ENCODE measurements around the gene UCK2.

- TF ChIP-seq, protein P1, sequence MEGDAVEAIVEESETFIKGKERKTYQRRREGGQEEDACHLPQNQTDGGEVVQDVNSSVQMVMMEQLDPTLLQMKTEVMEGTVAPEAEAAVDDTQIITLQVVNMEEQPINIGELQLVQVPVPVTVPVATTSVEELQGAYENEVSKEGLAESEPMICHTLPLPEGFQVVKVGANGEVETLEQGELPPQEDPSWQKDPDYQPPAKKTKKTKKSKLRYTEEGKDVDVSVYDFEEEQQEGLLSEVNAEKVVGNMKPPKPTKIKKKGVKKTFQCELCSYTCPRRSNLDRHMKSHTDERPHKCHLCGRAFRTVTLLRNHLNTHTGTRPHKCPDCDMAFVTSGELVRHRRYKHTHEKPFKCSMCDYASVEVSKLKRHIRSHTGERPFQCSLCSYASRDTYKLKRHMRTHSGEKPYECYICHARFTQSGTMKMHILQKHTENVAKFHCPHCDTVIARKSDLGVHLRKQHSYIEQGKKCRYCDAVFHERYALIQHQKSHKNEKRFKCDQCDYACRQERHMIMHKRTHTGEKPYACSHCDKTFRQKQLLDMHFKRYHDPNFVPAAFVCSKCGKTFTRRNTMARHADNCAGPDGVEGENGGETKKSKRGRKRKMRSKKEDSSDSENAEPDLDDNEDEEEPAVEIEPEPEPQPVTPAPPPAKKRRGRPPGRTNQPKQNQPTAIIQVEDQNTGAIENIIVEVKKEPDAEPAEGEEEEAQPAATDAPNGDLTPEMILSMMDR (IDR thresholded peaks at IDR 0.05; ENCODE audit: extremely low read depth in 1 of 2, insufficient read depth in 1 of 2, low read depth in 1 of 2, low read length in 2 of 2), result no peak
- no peak for TF ChIP-seq POLR2A (IDR thresholded peaks at IDR 0.05; ENCODE audit: low read depth, low read length)
- TF ChIP-seq MAX (IDR thresholded peaks at IDR 0.05; ENCODE audit: insufficient read depth, insufficient read length), result no peak
- TF ChIP-seq POLR2AphosphoS5 (IDR thresholded peaks at IDR 0.05; ENCODE audit: insufficient read depth, low read depth, low read length), result no peak
- TF ChIP-seq EZH2 (IDR thresholded peaks at IDR 0.05; ENCODE audit: borderline replicate concordance, low read depth, low read length, severe bottlenecking), result no peak
- TF ChIP-seq GATA2 (IDR thresholded peaks at IDR 0.05; ENCODE audit: insufficient read depth, insufficient read length, low read depth, low read length), result no peak
- no peak for TF ChIP-seq MYC (IDR thresholded peaks at IDR 0.05; ENCODE audit: low read depth, low read length)
- no peak for TF ChIP-seq JUN (IDR thresholded peaks at IDR 0.05; ENCODE audit: borderline replicate concordance, insufficient read depth, insufficient read length, low read depth)
These were observed 96.7 kb downstream of the UCK2 start for GRCh38 chr1:165924117-165924516.
